WI38 (cell line): ENCODE results near the gene FBXW9.
A peak's percentile ranks its signal among the peaks of the same experiment; 100 is the strongest.
"Not testable (repeated sequence)": the region's sequence is repeated elsewhere in the genome, so short reads cannot be mapped to it uniquely, and the experiment has no call there.

Experiments used
- H3K4me3 ChIP-seq: 2 replicates; pipeline ENCODE4 v1.5.1; 2011; ENCODE audit warnings: low read depth, mild to moderate bottlenecking, control low read depth, low read length
- CTCF ChIP-seq: IDR thresholded peaks from 2 replicates; pipeline ENCODE4 v1.5.1; 2012; ENCODE audit warnings: low read depth, mild to moderate bottlenecking, control low read depth, low read length

FBXW9 gene

GRCh38 chr19:12687496-12688196 lies 8.8 kb downstream of the FBXW9 start, which contains the start of gene GNG14:
TSS of gene GNG14 (plus strand) at chr19:12687998. CDS start at chr19:12688049, 51 bp downstream.
- TF ChIP-seq CTCF = no peak
- H3K4me3 ChIP-seq = no peak within 1 kb of the TSS

- H3K4me3 ChIP-seq = no peak overlapping the region
- no peak for TF ChIP-seq CTCF
These were observed 10.6 kb downstream of the FBXW9 start for GRCh38 chr19:12685831-12686230.

GRCh38 chr19:12681074-12681987 lies 15.1 kb downstream of the FBXW9 start, which contains the start of gene DHPS:
TSS of gene DHPS (minus strand) at chr19:12681880. CDS start at chr19:12681766, 114 bp downstream.
- TF ChIP-seq CTCF = no peak
- H3K4me3 ChIP-seq = peak within 1 kb of the TSS; percentile 87

- TF ChIP-seq CTCF = no peak
- no peak overlapping the region for H3K4me3 ChIP-seq
These were observed 16.4 kb downstream of the FBXW9 start for GRCh38 chr19:12680034-12680433.

- H3K4me3 ChIP-seq = not testable (repeated sequence)
These were observed 18.4 kb downstream of the FBXW9 start for GRCh38 chr19:12678039-12678438.

- H3K4me3 ChIP-seq = no peak overlapping the region
- TF ChIP-seq CTCF = no peak
These were observed 19.5 kb downstream of the FBXW9 start for GRCh38 chr19:12676928-12677327.

GRCh38 chr19:12676384-12676792 lies 20.0 kb downstream of the FBXW9 start:
- peak; percentile 87 for TF ChIP-seq CTCF
- H3K4me3 ChIP-seq = no peak overlapping the region
